ENCODE measurements around the gene RNF14.
"Not testable (repeated sequence)": the region's sequence is repeated elsewhere in the genome, so short reads cannot be mapped to it uniquely, and the experiment has no call there.

Gene RNF14, protein sequence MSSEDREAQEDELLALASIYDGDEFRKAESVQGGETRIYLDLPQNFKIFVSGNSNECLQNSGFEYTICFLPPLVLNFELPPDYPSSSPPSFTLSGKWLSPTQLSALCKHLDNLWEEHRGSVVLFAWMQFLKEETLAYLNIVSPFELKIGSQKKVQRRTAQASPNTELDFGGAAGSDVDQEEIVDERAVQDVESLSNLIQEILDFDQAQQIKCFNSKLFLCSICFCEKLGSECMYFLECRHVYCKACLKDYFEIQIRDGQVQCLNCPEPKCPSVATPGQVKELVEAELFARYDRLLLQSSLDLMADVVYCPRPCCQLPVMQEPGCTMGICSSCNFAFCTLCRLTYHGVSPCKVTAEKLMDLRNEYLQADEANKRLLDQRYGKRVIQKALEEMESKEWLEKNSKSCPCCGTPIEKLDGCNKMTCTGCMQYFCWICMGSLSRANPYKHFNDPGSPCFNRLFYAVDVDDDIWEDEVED

DNA sequence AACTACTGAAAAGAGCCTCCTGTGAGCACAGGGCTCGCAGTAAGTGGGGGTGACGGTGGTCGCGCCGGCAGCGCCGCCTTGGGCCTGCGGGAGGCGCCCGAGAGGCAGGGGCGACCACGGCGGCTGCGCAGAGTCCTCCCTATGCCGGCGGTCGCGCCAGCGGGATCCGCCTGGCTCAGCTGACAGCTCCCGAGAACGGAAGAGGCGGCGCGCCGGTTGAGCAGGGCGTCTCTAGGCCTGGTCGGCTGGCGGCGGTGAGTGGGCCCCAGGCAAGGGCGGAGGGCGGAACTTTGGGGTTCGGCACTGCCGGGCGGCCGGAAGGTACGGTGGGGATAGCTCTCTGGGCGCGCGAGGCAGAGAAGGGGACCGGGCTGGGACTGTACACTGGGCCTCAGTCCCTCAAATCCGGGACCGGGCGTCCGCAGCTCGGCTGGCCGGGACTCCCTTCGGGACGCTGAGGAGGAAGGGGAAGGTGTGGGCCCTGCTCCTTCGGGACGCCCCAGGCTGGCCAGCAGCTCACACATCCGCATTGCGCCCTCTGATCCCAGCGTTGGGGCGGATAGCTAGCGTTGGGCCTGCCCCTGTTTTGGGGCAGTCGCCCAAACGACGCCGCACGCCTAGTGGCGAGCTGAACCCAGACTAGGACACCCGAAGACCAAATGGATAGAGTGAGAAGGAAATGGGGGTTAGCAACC lies at the start of gene RNF14:
Gene RNF14 (plus strand): TSS at position 192 of the 695 bp plus-strand sequence. CDS start 4,484 bp downstream, outside the sequence.
- DNase-seq = peak; percentile 80

DNA sequence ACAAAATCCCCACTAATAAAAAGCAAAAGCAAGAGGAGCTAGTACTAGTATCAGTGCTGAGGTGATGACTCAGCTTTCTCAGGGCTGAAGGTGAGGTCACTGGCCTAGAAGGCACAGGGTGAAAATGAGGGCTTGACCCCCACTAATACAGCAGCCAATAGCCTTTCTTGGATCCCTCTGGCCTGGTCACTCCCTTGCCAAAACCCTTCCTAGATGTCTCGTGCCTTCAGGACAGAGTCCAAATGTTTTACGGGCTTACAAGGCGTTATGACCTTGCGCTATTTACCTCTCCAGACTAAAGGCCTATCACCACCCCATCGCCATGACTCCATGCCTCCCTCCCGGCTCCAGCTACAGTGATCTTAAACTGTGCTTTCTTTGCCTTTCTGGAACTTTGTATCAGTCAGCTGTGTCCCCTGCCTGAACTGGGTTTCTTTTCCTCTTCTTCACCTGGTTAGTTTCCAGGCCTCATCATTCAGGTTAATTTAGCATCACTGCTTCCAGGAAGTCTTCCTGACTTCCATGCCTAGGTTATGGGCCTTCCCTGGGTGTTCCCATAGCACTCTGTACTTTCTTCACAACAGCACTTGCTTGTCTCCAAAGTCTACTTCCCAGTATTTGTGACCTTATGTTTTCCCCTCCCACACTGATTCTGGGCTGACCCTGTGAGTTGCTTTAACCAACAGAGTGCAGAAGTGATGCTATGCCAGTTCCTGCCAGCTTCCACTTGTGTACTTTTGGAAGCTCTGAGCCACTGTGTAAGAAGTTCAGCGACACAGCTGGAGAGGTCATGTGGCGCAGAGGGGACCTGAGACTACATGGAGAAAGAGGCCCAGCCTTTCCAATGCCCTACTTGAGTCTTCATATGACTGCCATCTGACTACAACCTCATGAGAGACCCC lies 49.4 kb upstream of the RNF14 start:
- DNase-seq = no peak

DNA sequence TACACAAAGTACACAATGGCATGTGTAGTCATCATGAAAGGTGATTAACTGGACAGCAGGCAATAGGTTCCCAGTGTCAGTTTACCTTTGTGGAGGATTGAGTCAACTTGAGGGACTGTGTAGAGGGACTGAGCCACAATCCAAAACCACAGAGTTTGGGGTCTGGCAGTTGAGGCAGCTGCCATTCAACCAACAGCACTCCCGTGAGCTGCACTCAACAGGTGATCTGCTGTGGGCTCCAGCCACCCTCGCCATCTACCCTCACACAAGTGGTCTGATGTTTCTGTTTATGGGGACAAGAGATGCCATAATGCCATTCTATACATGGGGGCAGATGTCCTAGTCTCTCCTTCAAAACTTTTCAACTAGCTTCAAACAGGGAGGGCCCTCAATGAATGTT lies 48.1 kb upstream of the RNF14 start:
- no peak for DNase-seq

DNA sequence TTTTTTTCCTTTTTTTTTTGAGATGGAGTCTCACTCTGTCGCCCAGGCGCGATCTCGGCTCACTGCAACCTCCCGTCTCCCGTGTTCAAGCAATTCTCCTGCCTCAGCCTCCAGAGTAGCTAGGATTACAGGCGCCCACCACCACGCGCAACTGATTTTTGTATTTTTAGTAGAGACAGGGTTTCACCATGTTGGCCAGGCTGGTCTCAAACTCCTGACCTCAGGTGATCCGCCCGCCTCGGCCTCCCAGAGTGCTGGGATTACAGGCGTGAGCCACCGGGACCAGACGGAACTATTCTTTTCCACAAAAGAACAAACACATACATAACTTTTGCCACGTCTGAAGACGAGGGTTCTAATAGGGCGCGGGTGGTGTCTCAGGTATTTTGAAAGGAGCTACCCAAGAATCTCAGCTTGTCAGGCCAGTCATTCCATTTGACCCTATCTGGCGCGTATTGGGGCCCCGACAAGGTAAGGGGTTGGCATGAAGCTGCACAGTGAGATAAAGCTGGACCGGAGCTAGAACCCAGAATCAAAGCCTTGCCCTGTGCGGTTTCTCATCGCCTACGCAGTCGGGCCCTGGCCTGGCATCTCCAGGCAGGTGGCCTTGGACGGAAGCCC lies 46.0 kb upstream of the RNF14 start:
- not testable (repeated sequence) for DNase-seq

DNA sequence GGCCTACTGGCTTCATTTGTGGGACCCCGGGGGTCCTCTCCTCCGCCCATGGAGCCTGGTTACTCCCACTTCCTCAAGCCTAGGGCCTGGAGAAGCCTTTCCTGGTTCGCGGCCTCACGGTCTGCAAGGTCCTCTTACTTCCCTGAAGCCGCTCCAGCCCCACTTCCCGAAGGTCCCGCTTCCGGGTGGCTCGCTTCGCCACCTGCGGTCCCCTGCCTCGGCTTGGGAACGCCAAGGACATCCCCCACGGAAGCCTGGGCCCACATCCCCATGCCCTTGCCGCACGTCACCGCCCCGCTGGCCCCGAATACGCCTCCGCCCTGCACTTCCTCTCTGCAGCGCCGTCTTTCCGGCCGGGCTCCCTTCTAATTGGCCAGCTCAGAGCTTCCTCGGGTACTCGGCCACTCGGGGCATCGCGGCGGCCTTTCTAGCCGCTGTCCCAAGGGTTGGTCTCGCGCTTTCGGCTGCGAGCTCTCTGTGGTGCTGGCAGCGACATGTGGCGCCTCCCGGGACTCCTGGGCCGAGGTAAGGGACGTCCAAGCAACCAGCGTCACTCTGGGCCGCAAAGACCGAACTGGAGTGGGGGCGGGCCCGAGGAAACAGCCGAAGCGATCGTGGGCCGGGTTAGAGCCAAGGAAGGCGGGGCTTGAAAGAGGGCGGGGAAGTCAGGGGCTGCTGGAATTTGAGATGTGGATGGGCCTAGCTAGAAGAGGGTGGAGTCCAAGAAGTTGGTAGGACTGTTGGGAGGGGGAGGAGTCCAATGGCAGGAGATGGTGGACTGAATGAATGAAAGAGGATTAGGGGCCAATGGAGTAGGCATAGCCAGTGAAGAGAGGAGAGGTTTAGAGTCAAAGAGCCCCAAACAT lies 45.2 kb upstream of the RNF14 start, which contains the start of gene DELE1:
Gene DELE1 (plus strand): TSS at position 424 of the 866 bp plus-strand sequence. CDS start 71 bp downstream, at position 495.
- DNase-seq = peak; percentile 75

DNA sequence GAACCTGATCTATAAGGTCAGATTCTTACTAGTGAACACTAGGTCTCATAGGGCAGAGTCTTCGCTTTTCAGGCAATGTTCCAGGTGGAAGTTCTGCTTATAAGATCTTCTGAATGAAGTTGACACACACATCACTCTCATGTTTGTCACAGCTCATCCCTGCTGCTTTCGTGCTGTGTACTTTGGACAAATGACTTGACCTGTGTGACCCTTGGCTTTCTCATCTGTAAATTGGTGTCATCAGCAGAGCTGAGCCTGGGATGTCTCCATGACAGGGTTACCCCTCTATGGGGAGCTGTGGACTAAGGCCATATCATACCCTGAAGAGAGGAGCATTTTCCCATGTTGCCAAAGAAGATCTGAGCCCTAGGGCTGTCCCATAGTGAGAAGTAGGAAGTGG lies 42.5 kb upstream of the RNF14 start:
- no peak for DNase-seq

DNA sequence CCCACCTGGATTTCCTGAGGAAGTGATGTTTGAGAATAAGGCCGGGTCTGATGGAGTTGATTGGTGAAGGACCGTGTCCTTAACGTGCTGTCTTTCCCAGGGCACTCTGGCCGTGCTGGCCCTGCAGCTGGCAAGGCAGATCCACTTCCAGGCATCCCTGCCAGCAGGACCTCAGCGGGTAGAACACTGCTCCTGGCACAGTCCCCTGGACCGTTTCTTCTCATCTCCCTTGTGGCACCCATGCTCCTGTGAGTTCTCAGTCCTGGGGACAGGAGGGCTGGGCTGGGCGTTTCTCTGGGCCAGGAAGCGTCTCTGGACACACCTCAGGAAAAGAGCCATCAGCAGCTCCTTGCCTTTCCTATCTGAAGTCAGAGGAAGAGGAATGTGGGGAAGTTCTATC lies 40.9 kb upstream of the RNF14 start:
- DNase-seq = no peak

DNA sequence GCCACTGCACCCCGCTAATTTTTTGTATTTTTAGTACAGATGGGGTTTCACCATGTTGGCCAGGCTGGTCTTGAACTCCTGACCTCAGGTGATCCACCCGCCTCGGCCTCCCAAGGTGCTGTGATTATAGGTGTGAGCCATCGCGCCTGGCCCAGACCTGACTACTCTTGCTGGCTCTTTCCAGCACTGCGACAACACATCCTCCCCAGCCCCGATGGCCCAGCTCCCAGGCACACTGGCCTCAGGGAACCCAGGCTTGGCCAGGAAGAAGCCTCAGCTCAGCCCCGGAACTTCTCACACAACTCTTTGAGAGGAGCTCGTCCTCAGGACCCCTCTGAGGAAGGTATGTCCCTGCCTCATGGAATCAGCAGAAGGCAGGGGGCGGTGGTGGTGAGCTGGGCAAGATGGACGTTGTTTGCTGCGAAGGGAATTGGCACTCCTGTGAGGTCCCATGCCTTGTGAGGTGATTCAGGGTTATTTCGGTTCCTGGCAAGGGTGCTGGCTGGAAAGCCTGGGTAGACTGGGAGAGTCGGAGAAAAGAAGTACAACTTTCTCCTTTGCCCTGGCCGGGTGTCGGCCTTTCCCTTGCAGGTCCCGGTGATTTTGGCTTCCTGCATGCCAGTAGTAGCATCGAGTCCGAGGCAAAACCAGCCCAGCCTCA lies 39.4 kb upstream of the RNF14 start:
- no peak for DNase-seq

DNA sequence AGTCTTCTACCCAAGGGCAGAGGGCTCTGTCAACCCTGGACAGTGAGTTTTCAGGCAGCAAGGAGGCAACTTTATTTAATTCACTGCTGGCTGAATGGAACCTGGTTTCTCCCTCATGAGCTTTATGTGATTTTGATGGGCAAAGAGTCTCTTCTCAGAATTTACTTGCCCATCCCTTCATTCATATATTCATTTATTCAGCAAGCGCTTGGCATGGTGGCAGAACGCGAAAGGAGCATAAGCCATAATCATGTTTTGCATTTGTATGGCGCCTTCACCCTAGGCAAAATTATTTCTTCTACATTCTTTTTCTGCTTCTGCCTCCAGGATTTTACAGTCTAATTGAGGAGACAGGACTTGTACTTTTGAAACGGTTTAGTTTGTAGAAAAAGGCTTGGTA lies 37.2 kb upstream of the RNF14 start:
- no peak for DNase-seq

DNA sequence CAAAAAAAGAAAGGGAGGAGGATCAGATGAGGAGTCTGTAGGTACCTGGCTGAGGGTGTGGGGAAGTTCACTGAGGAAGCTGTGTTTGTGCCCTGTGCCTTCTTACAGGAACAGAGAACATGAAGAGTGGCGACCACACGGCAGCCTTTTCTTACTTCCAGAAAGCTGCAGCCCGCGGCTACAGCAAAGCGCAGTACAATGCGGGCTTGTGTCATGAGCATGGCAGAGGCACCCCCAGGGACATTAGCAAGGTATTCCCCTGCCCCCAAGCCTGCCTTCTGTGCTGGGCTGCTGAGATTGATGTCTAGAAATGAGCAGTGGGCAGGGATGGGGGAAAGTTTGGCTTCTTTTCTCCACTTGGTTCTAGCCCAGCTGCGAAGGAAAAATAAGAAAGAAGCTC lies 35.8 kb upstream of the RNF14 start:
- DNase-seq = no peak

DNA sequence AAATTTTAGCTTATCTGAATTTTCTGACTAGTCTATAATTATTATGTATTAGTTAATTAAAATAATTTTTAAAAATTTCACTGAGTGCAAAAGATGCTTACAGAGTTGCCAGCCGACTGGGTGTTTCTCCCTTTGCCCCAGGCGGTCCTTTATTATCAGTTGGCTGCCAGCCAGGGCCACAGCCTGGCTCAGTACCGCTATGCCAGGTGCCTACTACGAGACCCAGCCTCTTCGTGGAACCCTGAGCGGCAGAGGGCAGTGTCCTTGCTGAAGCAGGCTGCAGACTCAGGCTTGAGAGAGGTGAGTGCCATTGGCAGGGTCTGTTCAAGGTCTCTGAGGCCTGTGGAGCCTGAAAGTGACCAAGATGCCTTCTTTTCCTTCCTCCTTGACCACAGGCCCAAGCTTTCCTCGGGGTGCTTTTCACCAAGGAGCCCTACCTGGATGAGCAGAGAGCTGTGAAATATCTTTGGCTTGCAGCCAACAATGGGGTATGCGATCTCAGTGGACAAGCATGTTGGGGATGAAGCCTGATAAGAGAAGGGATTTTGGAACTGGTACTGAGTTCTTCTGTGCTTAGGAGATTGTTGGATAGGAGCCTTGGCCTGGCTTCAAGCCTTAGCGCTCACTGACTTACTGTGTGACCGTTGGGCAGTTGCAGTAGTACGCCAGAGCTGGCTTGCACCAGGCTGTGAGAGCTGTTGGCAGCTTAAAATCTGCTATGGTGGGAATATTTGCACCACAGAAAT lies 34.6 kb upstream of the RNF14 start:
- DNase-seq = peak; percentile 50

DNA sequence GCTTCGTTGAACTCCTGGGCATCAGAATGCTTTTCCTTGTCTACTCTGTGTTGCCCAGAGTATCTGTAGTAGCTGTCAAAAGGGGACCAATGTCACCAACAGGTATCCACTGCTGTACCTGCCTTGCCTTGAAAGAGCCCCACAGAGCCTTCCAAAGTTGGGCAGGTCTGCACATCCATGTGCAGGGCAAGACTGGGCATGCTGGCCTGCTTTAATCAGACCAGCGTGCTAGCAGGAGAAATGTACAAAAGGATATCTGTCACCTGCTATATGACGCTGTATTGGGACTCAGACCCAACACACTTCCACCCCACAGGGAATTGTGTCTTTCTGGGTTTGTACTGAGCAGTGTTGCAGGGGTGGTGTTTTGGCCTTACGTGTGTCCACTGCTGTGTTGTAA lies 33.4 kb upstream of the RNF14 start:
- no peak for DNase-seq

DNA sequence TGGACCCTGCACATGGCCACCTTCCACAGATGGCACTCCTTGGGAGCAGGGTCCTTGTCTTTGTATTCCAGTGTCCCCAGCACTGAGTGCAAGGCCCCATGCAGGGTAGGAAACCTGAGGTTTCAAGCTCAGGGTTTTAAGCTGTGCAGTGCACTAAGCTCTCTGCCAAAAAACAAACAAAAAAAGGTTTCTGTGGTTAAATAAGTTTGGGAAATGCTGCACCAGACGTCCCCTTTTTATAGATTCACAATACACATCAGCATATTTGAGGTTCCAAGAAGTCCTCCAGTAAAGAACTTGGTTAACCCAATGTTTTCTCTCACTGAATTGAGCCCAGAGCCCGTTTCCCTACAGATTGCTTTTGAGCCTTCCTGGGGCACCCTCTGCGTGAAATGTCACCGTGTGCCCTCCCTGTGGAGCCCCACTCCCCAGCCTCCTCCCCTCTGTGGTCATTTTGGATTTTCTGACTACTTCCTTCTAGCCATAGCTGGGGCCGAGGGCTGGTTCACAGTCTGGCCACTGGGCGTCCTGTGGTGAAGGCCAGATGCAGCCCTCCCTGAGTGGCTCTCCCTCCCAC lies 28.1 kb upstream of the RNF14 start:
- DNase-seq = no peak

DNA sequence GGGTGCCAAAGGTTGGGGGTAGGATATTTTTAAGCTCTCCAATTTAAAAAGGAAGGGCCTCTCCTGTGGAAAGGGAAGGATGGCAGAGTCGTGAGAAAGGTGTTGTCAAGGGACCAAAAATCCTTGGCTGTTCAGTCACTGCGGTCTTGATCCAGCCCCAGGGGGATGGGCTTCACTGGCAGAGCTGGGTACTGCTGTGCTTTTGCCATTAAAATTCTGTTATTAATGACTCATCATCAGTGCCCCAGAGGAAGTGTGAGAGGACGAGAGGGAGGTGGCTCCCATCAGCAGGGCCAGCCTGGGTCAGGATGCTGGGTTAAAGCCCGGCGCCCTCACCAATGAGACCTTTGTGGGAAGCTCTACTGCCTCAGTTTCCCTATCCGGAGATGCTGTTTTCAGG lies 27.6 kb upstream of the RNF14 start:
- DNase-seq = no peak

DNA sequence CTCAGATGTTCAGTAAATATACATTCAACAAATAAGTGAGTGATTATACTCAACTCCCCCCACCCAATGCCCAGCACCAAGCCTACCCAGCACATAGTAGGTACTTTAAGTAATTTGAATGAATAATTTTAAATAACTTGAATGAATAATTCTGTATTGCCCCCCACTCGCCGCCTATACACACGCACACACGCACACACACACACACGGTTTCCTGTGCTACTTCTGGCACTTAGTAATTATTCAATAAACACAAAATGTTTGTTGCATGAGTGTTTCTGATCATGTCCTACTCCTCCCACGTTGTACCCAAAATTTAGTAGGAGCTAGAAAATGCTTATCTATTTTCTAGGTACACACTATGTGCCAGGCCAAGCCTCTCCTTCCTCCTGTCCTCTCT lies 27.1 kb upstream of the RNF14 start:
- no peak for DNase-seq

DNA sequence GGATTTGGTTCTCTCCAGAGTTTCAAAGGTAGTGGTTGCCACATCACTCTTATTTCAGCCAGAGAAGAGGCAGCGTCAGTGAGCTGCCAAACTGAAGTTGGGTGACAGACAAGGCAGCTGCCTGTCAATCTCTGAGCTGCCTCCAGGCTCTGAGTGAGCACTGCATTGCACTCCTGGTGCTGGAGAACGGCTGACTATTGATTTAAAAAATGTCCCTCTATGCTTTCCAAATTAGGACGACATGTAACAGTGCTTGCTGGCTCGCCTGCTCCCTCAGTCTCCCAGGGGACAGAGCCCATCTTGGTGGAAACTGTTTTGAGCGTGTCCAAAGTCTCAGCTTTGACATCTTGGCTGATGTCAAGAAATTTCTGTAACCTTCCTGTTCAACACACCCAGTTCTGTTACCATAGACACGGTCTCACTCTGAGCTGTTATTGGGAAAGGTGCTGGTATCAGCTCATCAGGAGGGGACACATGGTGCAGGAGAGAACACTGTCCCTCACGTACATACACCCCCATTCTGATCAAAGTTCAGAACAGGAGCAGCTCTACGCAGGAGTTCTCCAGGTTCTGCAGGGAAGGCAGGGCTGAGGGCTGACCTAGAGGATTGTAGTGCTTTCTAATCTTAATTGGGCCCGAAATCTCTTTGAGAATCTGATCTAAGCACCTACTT lies 26.6 kb upstream of the RNF14 start:
- DNase-seq = no peak

DNA sequence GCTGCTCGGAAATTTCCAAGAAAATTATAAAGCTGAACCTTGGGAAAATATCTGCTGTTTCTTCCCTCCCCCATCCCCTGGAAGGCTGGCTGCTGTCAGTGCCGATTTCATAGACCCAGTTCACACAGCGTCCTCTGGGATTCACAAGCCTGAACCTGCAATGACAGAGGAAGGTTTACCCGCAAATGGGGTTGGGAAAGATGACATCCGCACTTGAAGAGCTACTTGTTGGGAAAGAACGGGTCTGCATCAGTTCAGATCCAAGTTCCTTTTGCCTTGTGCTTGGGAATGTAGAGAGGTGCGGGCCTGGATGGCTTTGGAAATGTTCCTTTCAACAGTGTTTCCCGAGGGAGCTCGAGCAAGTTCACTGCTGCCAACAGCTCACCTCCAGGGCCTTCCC lies 24.8 kb upstream of the RNF14 start:
- DNase-seq = no peak

DNA sequence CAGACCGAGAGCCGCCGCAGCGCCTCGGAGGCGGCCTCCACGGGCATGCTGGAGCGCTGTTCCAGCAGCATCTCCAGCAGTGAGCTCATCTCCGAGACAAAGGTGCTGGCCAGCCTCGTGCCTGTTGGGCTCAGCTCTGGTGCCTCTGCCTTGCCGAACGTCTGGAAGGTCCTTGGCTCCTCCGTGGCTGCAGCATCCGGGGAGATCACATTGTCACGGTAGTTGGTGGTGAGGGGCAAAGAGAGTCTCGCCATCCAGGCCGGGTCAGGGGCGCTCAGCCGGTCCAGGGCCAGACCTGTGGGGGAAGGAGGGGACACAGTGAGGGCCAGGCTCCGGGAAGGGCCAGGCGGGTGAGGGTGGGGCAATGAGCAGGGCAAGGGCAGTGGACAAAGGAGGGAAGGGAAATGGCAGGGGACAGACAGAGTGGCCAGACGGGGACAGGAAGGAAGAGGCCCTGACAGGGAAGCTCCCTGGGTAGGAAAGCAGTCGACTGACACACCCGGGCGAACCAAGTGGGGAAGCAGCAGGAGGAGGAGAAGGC lies 23.3 kb upstream of the RNF14 start:
- no peak for DNase-seq

DNA sequence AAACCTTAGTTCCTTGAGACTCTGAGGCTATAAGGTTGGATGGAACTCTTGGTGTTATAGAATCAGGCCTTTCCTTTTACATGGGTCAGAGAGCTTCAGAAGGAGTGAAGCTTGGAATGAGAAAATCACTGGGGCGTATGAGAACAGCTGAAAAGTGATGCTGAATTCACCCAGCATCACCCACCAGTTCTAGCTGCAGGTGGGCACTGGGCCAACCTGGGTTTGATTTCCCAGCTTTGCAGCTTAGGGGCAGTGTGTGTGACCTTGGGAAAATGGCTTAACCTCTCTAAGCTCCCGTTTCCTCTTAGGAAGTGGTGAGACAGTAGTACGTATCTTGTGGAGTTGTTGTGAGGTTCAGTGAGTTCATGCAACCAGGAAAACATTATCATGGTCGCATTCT lies 21.6 kb upstream of the RNF14 start:
- DNase-seq = no peak

Data from NCI-H1092 treated with DMSO at 0.1 percent for 48 hours (cell line).